A549 (cell line): ENCODE measurements around the gene SIAE. TPM values are rescaled to one million over a fixed set of nuclear protein-coding genes. Genes with fewer than 3 reads are reported as not detected.

Experiments used
- ATAC-seq, 2 experiments: fragments of 200-7000 bp in 1 of 2; fragments of >200 bp in 1 of 2; cut with Nextera tagmentation in 1 of 2; cut with Tn5 transposase in 1 of 2; 3 replicates each; pipeline versions ENCODE4 v1.8.0 to v1.9.1; 2018 to 2020; ENCODE audit warnings: mild to moderate bottlenecking in 1 of 2, moderate library complexity in 1 of 2
- CTCF ChIA-PET: fragments of 300-600 bp; sonication (Branson Sonifier 250); formaldehyde crosslinking; extraction: SDS; loops from one replicate; lab custom pipeline; 2021; ENCODE audit warnings: antibody characterized with exemption, inconsistent platforms; lab: Yijun Ruan, JAX
- POLR2A ChIA-PET: fragments of 350-600 bp; formaldehyde crosslinking; extraction: SDS; loops from one replicate; lab custom pipeline; 2021; ENCODE audit warnings: antibody characterized with exemption, inconsistent platforms; lab: Yijun Ruan, JAX
- DNase-seq, 2 experiments: peaks; one replicate each; pipeline versions ENCODE4 v3.0.0 to v3.0.0-alpha.2; 2011 to 2016; ENCODE audit warnings: low read depth in 1 of 2, low spot score in 1 of 2
- FAIRE-seq: peaks from 2 replicates; lab custom pipeline; 2011; peaks lifted over from hg19 to GRCh38; lab: Jason Lieb, UNC
- H3K27ac ChIP-seq, 2 experiments: fragments of >200 bp; sonication (Bioruptor Twin); formaldehyde crosslinking; 3 replicates each; pipeline ENCODE4 v1.5.1; 2016 to 2017
- H3K4me1 ChIP-seq: fragments of >200 bp; sonication (Bioruptor Twin); formaldehyde crosslinking; 3 replicates; pipeline ENCODE4 v1.6.1; 2016
- H3K4me2 ChIP-seq: fragments of >200 bp; sonication (Bioruptor Twin); formaldehyde crosslinking; 3 replicates; pipeline ENCODE4 v1.6.1; 2016
- H3K4me3 ChIP-seq: fragments of >200 bp; sonication (Bioruptor Twin); formaldehyde crosslinking; 3 replicates; pipeline ENCODE4 v1.5.1; 2016
- H3K9me3 ChIP-seq: fragments of >200 bp; sonication (Bioruptor Twin); formaldehyde crosslinking; 3 replicates; pipeline ENCODE4 v1.6.1; 2016
- BCL3 ChIP-seq: fragments of >200 bp; sonication (Bioruptor Twin); formaldehyde crosslinking; IDR thresholded peaks from 3 replicates; pipeline ENCODE4 v1.6.1; 2016
- CBX2 ChIP-seq: fragments of 200-600 bp; sonication (generic); IDR thresholded peaks from 2 replicates; pipeline ENCODE4 v1.6.1; 2016; ENCODE audit warnings: low read depth, mild to moderate bottlenecking, borderline replicate concordance
- E2F6 ChIP-seq: IDR thresholded peaks from 2 replicates; pipeline ENCODE4 v1.6.1; 2012; ENCODE audit warnings: low read depth, borderline replicate concordance
- EHF ChIP-seq: fragments of 250-450 bp; sonication (Bioruptor Pico); IDR thresholded peaks from 2 replicates; pipeline ENCODE4 v1.5.0; 2020; ENCODE audit warnings: mild to moderate bottlenecking
- EP300 ChIP-seq, 2 experiments: fragments of >200 bp; sonication (Bioruptor Twin); formaldehyde crosslinking; IDR thresholded peaks; 2 replicates in 1 of 2; 3 replicates in 1 of 2; pipeline ENCODE4 v1.6.1; 2016 to 2017
- ESRRA ChIP-seq: fragments of 150-350 bp; IDR thresholded peaks from 2 replicates; pipeline ENCODE4 v1.6.1; 2014; ENCODE audit warnings: mild to moderate bottlenecking, low read length, borderline replicate concordance
- FOSB ChIP-seq: fragments of 250-450 bp; sonication (Bioruptor Pico); IDR thresholded peaks from 2 replicates; pipeline ENCODE4 v1.5.0; 2020; ENCODE audit warnings: mild to moderate bottlenecking, moderate library complexity
- FOXS1 ChIP-seq: fragments of 250-450 bp; sonication (Bioruptor Pico); IDR thresholded peaks from 2 replicates; pipeline ENCODE4 v1.5.0; 2020; ENCODE audit warnings: mild to moderate bottlenecking, moderate library complexity
- HEYL ChIP-seq: fragments of 250-450 bp; sonication (Bioruptor Pico); IDR thresholded peaks from 2 replicates; pipeline ENCODE4 v1.8.0; 2021; ENCODE audit warnings: mild to moderate bottlenecking, moderate library complexity
- HMGXB4 ChIP-seq: fragments of 250-450 bp; sonication (Bioruptor Pico); IDR thresholded peaks from 2 replicates; pipeline ENCODE4 v1.5.0; 2021; ENCODE audit warnings: mild to moderate bottlenecking, moderate library complexity, borderline replicate concordance
- JUN ChIP-seq, 2 experiments: fragments of >200 bp; sonication (Bioruptor Twin); formaldehyde crosslinking; IDR thresholded peaks; 2 replicates in 1 of 2; 3 replicates in 1 of 2; pipeline ENCODE4 v1.6.1; 2016 to 2017
- KDM1A ChIP-seq: fragments of 200-600 bp; sonication (generic); IDR thresholded peaks from 2 replicates; pipeline ENCODE4 v1.6.1; 2016; ENCODE audit warnings: low read depth, mild to moderate bottlenecking
- MAFK ChIP-seq: fragments of 450-650 bp; IDR thresholded peaks from 2 replicates; pipeline ENCODE4 v1.6.1; 2014; ENCODE audit not compliant: partially characterized antibody
- NFE2L2 ChIP-seq: fragments of 150-350 bp; conservative IDR thresholded peaks from 2 replicates; pipeline ENCODE4 v1.6.1; 2014; ENCODE audit warnings: low read length
- PBX3 ChIP-seq: IDR thresholded peaks from 2 replicates; pipeline ENCODE4 v1.6.1; 2012
- PHF8 ChIP-seq: fragments of 200-600 bp; sonication (generic); IDR thresholded peaks from 2 replicates; pipeline ENCODE4 v1.6.1; 2016; ENCODE audit warnings: low read depth, mild to moderate bottlenecking, antibody characterized with exemption, moderate library complexity, borderline replicate concordance
- RCOR1 ChIP-seq: fragments of 150-350 bp; IDR thresholded peaks from 2 replicates; pipeline ENCODE4 v1.6.1; 2014; ENCODE audit warnings: antibody characterized with exemption, low read length, low read depth
- RFX5 ChIP-seq: fragments of 450-650 bp; IDR thresholded peaks from 2 replicates; pipeline ENCODE4 v1.7.1; 2014; ENCODE audit warnings: antibody characterized with exemption, mild to moderate bottlenecking, moderate library complexity
- SMC3 ChIP-seq: fragments of >200 bp; sonication (Bioruptor Twin); formaldehyde crosslinking; IDR thresholded peaks from 3 replicates; pipeline ENCODE4 v1.6.1; 2018; ENCODE audit warnings: inconsistent platforms
- SREBF2 ChIP-seq: fragments of 450-650 bp; IDR thresholded peaks from 2 replicates; pipeline ENCODE4 v1.6.1; 2014; ENCODE audit warnings: mild to moderate bottlenecking, moderate library complexity
- TFCP2L1 ChIP-seq: fragments of 250-450 bp; sonication (Bioruptor Pico); IDR thresholded peaks from 2 replicates; pipeline ENCODE4 v1.5.0; 2021; ENCODE audit warnings: mild to moderate bottlenecking
- USF2 ChIP-seq: fragments of 450-650 bp; IDR thresholded peaks from 2 replicates; pipeline ENCODE4 v1.6.1; 2014; ENCODE audit warnings: antibody characterized with exemption
- ZC3H11A ChIP-seq: fragments of 450-650 bp; IDR thresholded peaks from 2 replicates; pipeline ENCODE4 v1.6.1; 2014; ENCODE audit warnings: antibody characterized with exemption, mild to moderate bottlenecking
- ZFP36 ChIP-seq: fragments of 450-650 bp; IDR thresholded peaks from 2 replicates; pipeline ENCODE4 v1.6.1; 2014; ENCODE audit warnings: borderline replicate concordance; ENCODE audit not compliant: partially characterized antibody
- ZNF302 ChIP-seq: fragments of 250-450 bp; sonication (Bioruptor Pico); IDR thresholded peaks from 2 replicates; pipeline ENCODE4 v1.9.0; 2021; ENCODE audit warnings: inconsistent platforms, mild to moderate bottlenecking, moderate library complexity
- WGBS: methylation state at CpG from one replicate; pipeline ENCODE4 v1.1.6; 2017; ENCODE audit errors: missing lambda C conversion rate; 5-methylcytosine and 5-hydroxymethylcytosine counted together
- polyA plus RNA-seq, 4 experiments: library from polyadenylated mRNA; depleted of rRNA in 3 of 4; stranded (reverse); fragments of >200 nt; fragmentation: RNase III in 1 of 4; extraction: RNeasy Plus Mini Kit Qiagen cat#74134 plus additional on column Dnase treatment in 1 of 4; gene quantifications; 2 replicates in 3 of 4; 3 replicates in 1 of 4; pipeline ENCODE4 v1.2.3, GENCODE V29; 2011 to 2017
- TF ChIP-seq, protein P1 (sequence below): IDR thresholded peaks from 2 replicates; pipeline ENCODE4 v1.6.1; 2012

SIAE gene
- polyA plus RNA-seq, 2 of the 4 experiments (the other 2 are of a cell fraction), result 10.3 to 23.2 TPM

DNA sequence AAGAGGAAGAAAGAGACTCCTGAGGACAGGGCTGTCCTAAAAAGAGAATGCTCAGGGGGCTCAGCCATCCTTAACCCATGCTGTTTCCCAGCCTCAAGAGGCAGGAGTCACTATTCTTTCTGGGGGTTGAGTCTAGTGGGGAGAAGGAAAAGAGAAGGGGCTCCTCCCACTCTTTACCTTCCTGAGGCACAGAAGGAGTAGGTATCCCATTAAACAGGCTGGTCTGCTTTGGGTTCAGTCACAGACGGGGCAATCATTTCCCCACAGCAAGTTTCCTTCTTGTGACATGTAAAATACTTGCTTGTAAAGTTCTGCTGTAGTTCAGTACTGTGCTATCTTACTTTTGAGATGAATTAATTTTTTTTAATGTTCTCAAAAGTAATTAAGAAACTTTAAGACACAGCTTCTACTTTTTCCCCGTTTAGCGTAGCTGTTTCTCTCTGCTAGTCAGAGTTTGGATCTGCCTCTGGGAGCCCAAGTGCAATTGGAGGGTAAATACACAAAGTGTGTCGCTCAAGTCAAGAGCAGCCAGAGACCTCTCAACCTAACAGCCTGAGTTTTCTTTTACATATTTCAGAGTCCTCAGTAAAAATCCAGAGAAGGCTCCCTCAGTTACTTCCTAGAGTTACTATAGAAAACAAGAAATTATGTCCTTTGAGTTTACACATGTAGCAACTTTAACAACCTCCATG is 88.7 kb downstream of the SIAE start:
- ChIA-PET CTCF (interaction anchor here (0.9 to 2.7 kb wide), 9 partner anchors 9 to 513 kb away, joined by 3 to 12 read pairs (median 4); no protein-coding TSS in a partner anchor), POLR2A (interaction anchor here (0.7 kb wide), 1 partner anchor 173 kb away, joined by 3 read pairs; no protein-coding TSS in a partner anchor)
- no peak for TF ChIP-seq E2F6
- TF ChIP-seq NFE2L2, result no peak
- TF ChIP-seq FOSB (CRISPR knock-in tag), result no peak
- no peak for TF ChIP-seq TFCP2L1 (CRISPR knock-in tag)
- no peak for TF ChIP-seq JUN (IDR thresholded peaks at IDR 0.05)
- no peak for TF ChIP-seq FOXS1
- TF ChIP-seq RFX5, result no peak
- no peak for TF ChIP-seq SMC3
- no peak for TF ChIP-seq HEYL (CRISPR knock-in tag)
- TF ChIP-seq PHF8, result no peak
- TF ChIP-seq MAFK, result no peak
- TF ChIP-seq, protein P1, sequence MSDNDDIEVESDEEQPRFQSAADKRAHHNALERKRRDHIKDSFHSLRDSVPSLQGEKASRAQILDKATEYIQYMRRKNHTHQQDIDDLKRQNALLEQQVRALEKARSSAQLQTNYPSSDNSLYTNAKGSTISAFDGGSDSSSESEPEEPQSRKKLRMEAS, result no peak
- TF ChIP-seq PBX3, result no peak
- no peak for TF ChIP-seq EHF (CRISPR knock-in tag)
- no peak for TF ChIP-seq KDM1A
- TF ChIP-seq HMGXB4 (CRISPR knock-in tag), result no peak
- TF ChIP-seq SREBF2, result no peak
- TF ChIP-seq ZC3H11A, result no peak
- Histone ChIP-seq H3K9me3 (no peaks in the 10 kb centered on the region), H3K4me2 (no peak overlapping the region), H3K27ac (no peak overlapping the region), H3K4me1 (no peaks in the 10 kb centered on the region), H3K4me3 (no peak overlapping the region)
- DNase-seq (no peak), ATAC-seq (no peak), FAIRE-seq (no peak)
- 5% methylated on average over 4 of the region's 4 CpGs for WGBS

DNA sequence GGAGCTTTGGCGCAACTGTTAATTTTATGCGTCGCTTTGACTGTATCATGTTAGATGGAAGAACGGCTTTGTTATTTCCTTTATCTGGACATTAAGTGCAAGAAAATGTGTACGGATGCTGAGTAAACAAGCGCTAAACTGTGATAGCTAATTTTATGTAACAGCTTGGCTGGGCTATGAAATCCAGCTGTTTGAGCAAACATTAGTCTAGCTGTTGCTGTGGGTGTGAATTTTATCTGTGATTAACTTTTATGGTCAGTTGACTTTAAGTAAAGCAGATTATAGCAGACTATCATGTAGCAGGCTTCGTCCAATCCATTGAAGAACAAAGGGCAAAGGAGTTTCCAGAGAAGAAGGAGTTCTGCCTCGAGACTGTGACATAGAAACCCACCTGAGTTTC is 89.8 kb downstream of the SIAE start:
- no peak overlapping the region for H3K27ac ChIP-seq
- ChIA-PET POLR2A (no interaction called here), CTCF (interaction anchor here (1.1 to 2.7 kb wide), 2 partner anchors 168 to 181 kb away, joined by 4 to 12 read pairs; no protein-coding TSS in a partner anchor)
- no peak for ATAC-seq
- WGBS, result 61% methylated on average over 8 of the region's 8 CpGs
- DNase-seq, result no peak
- H3K4me3 ChIP-seq, result no peak overlapping the region
- no peaks in the 10 kb centered on the region for H3K4me1 ChIP-seq
- H3K4me2 ChIP-seq, result no peak overlapping the region
- no peaks in the 10 kb centered on the region for H3K9me3 ChIP-seq
- TF ChIP-seq MAFK (no peak), USF2 (no peak), ZFP36 (no peak), FOSB (CRISPR knock-in tag) (no peak), NFE2L2 (no peak), RCOR1 (no peak), EHF (CRISPR knock-in tag) (no peak), PBX3 (no peak), RFX5 (no peak), FOXS1 (no peak), JUN (IDR thresholded peaks at IDR 0.05) (no peak), ESRRA (no peak), CBX2 (no peak), ZNF302 (CRISPR knock-in tag) (no peak), BCL3 (no peak), EP300 (IDR thresholded peaks at IDR 0.05) (no peak)
- FAIRE-seq, result no peak
